ENCODE results near the gene CTU1.

Gene CTU1

GRCh38 chr19:51123802-51124201, 15.6 kb upstream of the CTU1 start:
- DNase-seq = no peak
- Histone ChIP-seq H4K91ac (ENCODE audit: low read depth, low read length) (no peak overlapping the region), H4K12ac (ENCODE audit: low read depth, low read length) (no peak overlapping the region), H3K4ac (ENCODE audit: low read depth, low read length) (no peak overlapping the region), H2AK5ac (ENCODE audit: low read length) (no peak overlapping the region), H2BK120ac (ENCODE audit: insufficient read depth, low read length, poor library complexity) (no peak overlapping the region), H3K27me3 (ENCODE audit: insufficient read depth, low read length) (no peaks in the 10 kb centered on the region), H3K79me2 (ENCODE audit: control insufficient read depth, insufficient read depth, low read length, poor library complexity) (no peaks in the 10 kb centered on the region), H3K18ac (ENCODE audit: low read length) (no peak overlapping the region), H3K36me3 (ENCODE audit: control insufficient read depth in 1 of 2, insufficient read depth in 2 of 2, low read length in 2 of 2) (no peaks in the 10 kb centered on the region), H3K14ac (ENCODE audit: low read length) (no peak overlapping the region), H2BK12ac (ENCODE audit: low read length) (no peak overlapping the region), H3K4me2 (ENCODE audit: low read length) (no peak overlapping the region), H3K4me1 (ENCODE audit: control insufficient read depth in 1 of 2, insufficient read depth in 2 of 2, low read length in 2 of 2) (no peaks in the 10 kb centered on the region), H3K27ac (ENCODE audit: low read depth, low read length) (no peak overlapping the region), H2AFZ (ENCODE audit: insufficient read depth, low read length, poor library complexity) (no peak overlapping the region), H3K79me1 (ENCODE audit: low read length) (no peaks in the 10 kb centered on the region), H3K23ac (ENCODE audit: low read length) (no peak overlapping the region), H3K9ac (ENCODE audit: low read length) (no peak overlapping the region), H3K9me3 (ENCODE audit: insufficient read depth, low read depth, low read length) (no peaks in the 10 kb centered on the region), H4K8ac (ENCODE audit: low read depth, low read length) (no peak overlapping the region), H3K4me3 (ENCODE audit: low read depth, low read length) (no peak overlapping the region), H2BK5ac (ENCODE audit: low read depth, low read length, poor library complexity) (no peak overlapping the region)
- WGBS (ENCODE audit: extremely low coverage, insufficient coverage, insufficient read length) = no CpG with 5 or more reads among the region's 9 CpGs

GRCh38 chr19:51123381-51123800, 15.2 kb upstream of the CTU1 start:
- H3K9me3 ChIP-seq (ENCODE audit: insufficient read depth, low read depth, low read length) = no peaks in the 10 kb centered on the region
- H3K36me3 ChIP-seq (ENCODE audit: control insufficient read depth in 1 of 2, insufficient read depth in 2 of 2, low read length in 2 of 2) = no peaks in the 10 kb centered on the region
- H3K9ac ChIP-seq (ENCODE audit: low read length) = no peak overlapping the region
- no peak overlapping the region for H2AK5ac ChIP-seq (ENCODE audit: low read length)
- no peak overlapping the region for H2AFZ ChIP-seq (ENCODE audit: insufficient read depth, low read length, poor library complexity)
- no peak for DNase-seq
- no peaks in the 10 kb centered on the region for H3K4me1 ChIP-seq (ENCODE audit: control insufficient read depth in 1 of 2, insufficient read depth in 2 of 2, low read length in 2 of 2)
- H4K8ac ChIP-seq (ENCODE audit: low read depth, low read length) = no peak overlapping the region
- WGBS (ENCODE audit: extremely low coverage, insufficient coverage, insufficient read length) = no CpG with 5 or more reads among the region's 6 CpGs
- H3K23ac ChIP-seq (ENCODE audit: low read length) = no peak overlapping the region
- no peak overlapping the region for H4K12ac ChIP-seq (ENCODE audit: low read depth, low read length)
- no peak overlapping the region for H2BK5ac ChIP-seq (ENCODE audit: low read depth, low read length, poor library complexity)
- H3K4ac ChIP-seq (ENCODE audit: low read depth, low read length) = no peak overlapping the region
- H3K79me1 ChIP-seq (ENCODE audit: low read length) = no peaks in the 10 kb centered on the region
- H3K14ac ChIP-seq (ENCODE audit: low read length) = no peak overlapping the region
- H2BK120ac ChIP-seq (ENCODE audit: insufficient read depth, low read length, poor library complexity) = no peak overlapping the region
- no peak overlapping the region for H4K91ac ChIP-seq (ENCODE audit: low read depth, low read length)
- H3K27me3 ChIP-seq (ENCODE audit: insufficient read depth, low read length) = no peaks in the 10 kb centered on the region
- no peak overlapping the region for H3K4me2 ChIP-seq (ENCODE audit: low read length)
- no peak overlapping the region for H3K18ac ChIP-seq (ENCODE audit: low read length)
- no peak overlapping the region for H3K27ac ChIP-seq (ENCODE audit: low read depth, low read length)
- H2BK12ac ChIP-seq (ENCODE audit: low read length) = no peak overlapping the region
- no peak overlapping the region for H3K4me3 ChIP-seq (ENCODE audit: low read depth, low read length)
- no peaks in the 10 kb centered on the region for H3K79me2 ChIP-seq (ENCODE audit: control insufficient read depth, insufficient read depth, low read length, poor library complexity)

- no peak overlapping the region for H4K12ac ChIP-seq (ENCODE audit: low read depth, low read length)
- H3K14ac ChIP-seq (ENCODE audit: low read length) = no peak overlapping the region
- no peak for DNase-seq
- no peaks in the 10 kb centered on the region for H3K4me1 ChIP-seq (ENCODE audit: control insufficient read depth in 1 of 2, insufficient read depth in 2 of 2, low read length in 2 of 2)
- H3K4me3 ChIP-seq (ENCODE audit: low read depth, low read length) = no peak overlapping the region
- no peaks in the 10 kb centered on the region for H3K36me3 ChIP-seq (ENCODE audit: control insufficient read depth in 1 of 2, insufficient read depth in 2 of 2, low read length in 2 of 2)
- H3K23ac ChIP-seq (ENCODE audit: low read length) = no peak overlapping the region
- H4K8ac ChIP-seq (ENCODE audit: low read depth, low read length) = no peak overlapping the region
- H2AFZ ChIP-seq (ENCODE audit: insufficient read depth, low read length, poor library complexity) = no peak overlapping the region
- no peaks in the 10 kb centered on the region for H3K9me3 ChIP-seq (ENCODE audit: insufficient read depth, low read depth, low read length)
- H3K27ac ChIP-seq (ENCODE audit: low read depth, low read length) = no peak overlapping the region
- no peak overlapping the region for H3K4me2 ChIP-seq (ENCODE audit: low read length)
- no peak overlapping the region for H3K9ac ChIP-seq (ENCODE audit: low read length)
- H3K79me1 ChIP-seq (ENCODE audit: low read length) = no peaks in the 10 kb centered on the region
- WGBS (ENCODE audit: extremely low coverage, insufficient coverage, insufficient read length) = no CpG with 5 or more reads among the region's 22 CpGs
- no peak overlapping the region for H2BK12ac ChIP-seq (ENCODE audit: low read length)
- no peak overlapping the region for H3K18ac ChIP-seq (ENCODE audit: low read length)
- no peak overlapping the region for H2BK5ac ChIP-seq (ENCODE audit: low read depth, low read length, poor library complexity)
- H2BK120ac ChIP-seq (ENCODE audit: insufficient read depth, low read length, poor library complexity) = no peak overlapping the region
- no peak overlapping the region for H3K4ac ChIP-seq (ENCODE audit: low read depth, low read length)
- no peak overlapping the region for H2AK5ac ChIP-seq (ENCODE audit: low read length)
- H3K79me2 ChIP-seq (ENCODE audit: control insufficient read depth, insufficient read depth, low read length, poor library complexity) = no peaks in the 10 kb centered on the region
- H3K27me3 ChIP-seq (ENCODE audit: insufficient read depth, low read length) = no peaks in the 10 kb centered on the region
- H4K91ac ChIP-seq (ENCODE audit: low read depth, low read length) = no peak overlapping the region
Measured at GRCh38 chr19:51122112-51122981, 14.1 kb upstream of the CTU1 start.

GRCh38 chr19:51121257-51121656, 13.0 kb upstream of the CTU1 start:
- Histone ChIP-seq H3K9ac (ENCODE audit: low read length) (no peak overlapping the region), H3K4me1 (ENCODE audit: control insufficient read depth in 1 of 2, insufficient read depth in 2 of 2, low read length in 2 of 2) (no peaks in the 10 kb centered on the region), H2BK120ac (ENCODE audit: insufficient read depth, low read length, poor library complexity) (no peak overlapping the region), H3K9me3 (ENCODE audit: insufficient read depth, low read depth, low read length) (no peaks in the 10 kb centered on the region), H3K79me2 (ENCODE audit: control insufficient read depth, insufficient read depth, low read length, poor library complexity) (no peaks in the 10 kb centered on the region), H2AK5ac (ENCODE audit: low read length) (no peak overlapping the region), H3K36me3 (ENCODE audit: control insufficient read depth in 1 of 2, insufficient read depth in 2 of 2, low read length in 2 of 2) (no peaks in the 10 kb centered on the region), H3K27ac (ENCODE audit: low read depth, low read length) (no peak overlapping the region), H3K4ac (ENCODE audit: low read depth, low read length) (no peak overlapping the region), H3K18ac (ENCODE audit: low read length) (no peak overlapping the region), H2BK5ac (ENCODE audit: low read depth, low read length, poor library complexity) (no peak overlapping the region), H3K79me1 (ENCODE audit: low read length) (no peaks in the 10 kb centered on the region), H3K23ac (ENCODE audit: low read length) (no peak overlapping the region), H2AFZ (ENCODE audit: insufficient read depth, low read length, poor library complexity) (no peak overlapping the region), H3K27me3 (ENCODE audit: insufficient read depth, low read length) (no peaks in the 10 kb centered on the region), H3K4me2 (ENCODE audit: low read length) (no peak overlapping the region), H3K14ac (ENCODE audit: low read length) (no peak overlapping the region), H4K12ac (ENCODE audit: low read depth, low read length) (no peak overlapping the region), H2BK12ac (ENCODE audit: low read length) (no peak overlapping the region), H3K4me3 (ENCODE audit: low read depth, low read length) (no peak overlapping the region), H4K91ac (ENCODE audit: low read depth, low read length) (no peak overlapping the region), H4K8ac (ENCODE audit: low read depth, low read length) (no peak overlapping the region)
- DNase-seq = no peak
- no CpG with 5 or more reads among the region's 8 CpGs for WGBS (ENCODE audit: extremely low coverage, insufficient coverage, insufficient read length)
